ENCODE results near the gene AGPAT3.

AGPAT3 gene

DNA sequence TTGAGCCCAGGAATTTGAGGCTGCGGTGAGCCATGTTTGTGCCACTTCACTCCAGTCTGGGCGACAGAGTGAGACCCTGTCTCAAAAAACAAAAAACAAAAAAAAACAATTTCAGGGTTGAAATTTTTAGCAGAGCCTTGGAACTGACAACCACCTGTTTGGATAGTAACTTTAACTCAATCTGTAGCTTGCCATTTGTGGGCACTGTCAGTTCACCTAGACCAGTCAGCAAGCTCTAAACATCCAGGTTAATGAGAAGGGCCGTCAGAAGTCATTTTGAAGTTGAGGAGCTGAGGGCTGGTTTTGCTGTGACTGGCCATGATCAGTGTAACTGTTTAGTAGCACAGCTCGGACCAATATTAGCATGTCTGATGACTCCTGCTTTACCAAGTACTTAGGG, 155.5 kb downstream of the AGPAT3 start:
- no peak for DNase-seq (ENCODE audit: extremely low read depth, insufficient read length)
- Histone ChIP-seq H3K4me3 (replicated peaks; ENCODE audit: low read depth, low read length) (no peak overlapping the region), H3K36me3 (ENCODE audit: control insufficient read depth, insufficient read depth, low read length) (peaks cover 1% of the 10 kb centered on the region; the same call in 1 of the 2 replicates), H3K27me3 (replicated peaks; ENCODE audit: control insufficient read depth, insufficient read depth, low read length) (no peaks in the 10 kb centered on the region)
- TF ChIP-seq, protein P1, sequence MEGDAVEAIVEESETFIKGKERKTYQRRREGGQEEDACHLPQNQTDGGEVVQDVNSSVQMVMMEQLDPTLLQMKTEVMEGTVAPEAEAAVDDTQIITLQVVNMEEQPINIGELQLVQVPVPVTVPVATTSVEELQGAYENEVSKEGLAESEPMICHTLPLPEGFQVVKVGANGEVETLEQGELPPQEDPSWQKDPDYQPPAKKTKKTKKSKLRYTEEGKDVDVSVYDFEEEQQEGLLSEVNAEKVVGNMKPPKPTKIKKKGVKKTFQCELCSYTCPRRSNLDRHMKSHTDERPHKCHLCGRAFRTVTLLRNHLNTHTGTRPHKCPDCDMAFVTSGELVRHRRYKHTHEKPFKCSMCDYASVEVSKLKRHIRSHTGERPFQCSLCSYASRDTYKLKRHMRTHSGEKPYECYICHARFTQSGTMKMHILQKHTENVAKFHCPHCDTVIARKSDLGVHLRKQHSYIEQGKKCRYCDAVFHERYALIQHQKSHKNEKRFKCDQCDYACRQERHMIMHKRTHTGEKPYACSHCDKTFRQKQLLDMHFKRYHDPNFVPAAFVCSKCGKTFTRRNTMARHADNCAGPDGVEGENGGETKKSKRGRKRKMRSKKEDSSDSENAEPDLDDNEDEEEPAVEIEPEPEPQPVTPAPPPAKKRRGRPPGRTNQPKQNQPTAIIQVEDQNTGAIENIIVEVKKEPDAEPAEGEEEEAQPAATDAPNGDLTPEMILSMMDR (IDR thresholded peaks at IDR 0.05; ENCODE audit: insufficient read depth, low read length, poor library complexity, severe bottlenecking): no peak

DNA sequence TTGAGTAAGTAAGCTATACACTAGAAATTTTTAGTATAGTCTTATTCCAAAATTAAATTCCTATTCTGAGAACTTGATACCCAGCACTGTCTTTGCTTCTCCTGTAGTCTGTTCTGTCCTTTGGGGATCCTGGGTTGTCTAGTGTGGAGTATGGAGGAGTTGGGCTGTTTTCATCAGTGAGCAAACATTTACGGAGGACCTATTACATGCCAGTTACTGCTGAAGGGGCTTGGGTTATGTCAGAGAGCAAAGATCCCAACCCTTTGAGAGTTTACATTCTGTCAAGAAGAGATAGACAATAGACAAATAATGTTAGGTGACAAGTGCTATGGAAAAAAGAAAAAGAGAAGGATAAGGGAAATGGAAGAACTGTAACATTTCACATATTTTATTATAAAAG, 156.0 kb downstream of the AGPAT3 start:
- TF ChIP-seq, protein P1 (IDR thresholded peaks at IDR 0.05; ENCODE audit: insufficient read depth, low read length, poor library complexity, severe bottlenecking): no peak
- H3K4me3 ChIP-seq (replicated peaks; ENCODE audit: low read depth, low read length): no peak overlapping the region
- H3K36me3 ChIP-seq (ENCODE audit: control insufficient read depth, insufficient read depth, low read length): peaks cover 1% of the 10 kb centered on the region; the same call in 1 of the 2 replicates
- no peak for DNase-seq (ENCODE audit: extremely low read depth, insufficient read length)
- no peaks in the 10 kb centered on the region for H3K27me3 ChIP-seq (replicated peaks; ENCODE audit: control insufficient read depth, insufficient read depth, low read length)

GRCh38 chr21:44024257-44024656, 159.2 kb downstream of the AGPAT3 start:
- H3K36me3 ChIP-seq (ENCODE audit: control insufficient read depth, insufficient read depth, low read length): peaks cover 1% of the 10 kb centered on the region
- H3K27me3 ChIP-seq (replicated peaks; ENCODE audit: control insufficient read depth, insufficient read depth, low read length): no peaks in the 10 kb centered on the region
- DNase-seq (ENCODE audit: extremely low read depth, insufficient read length): no peak
- TF ChIP-seq, protein P1 (IDR thresholded peaks at IDR 0.05; ENCODE audit: insufficient read depth, low read length, poor library complexity, severe bottlenecking): no peak
- no peak overlapping the region for H3K4me3 ChIP-seq (replicated peaks; ENCODE audit: low read depth, low read length)

DNA sequence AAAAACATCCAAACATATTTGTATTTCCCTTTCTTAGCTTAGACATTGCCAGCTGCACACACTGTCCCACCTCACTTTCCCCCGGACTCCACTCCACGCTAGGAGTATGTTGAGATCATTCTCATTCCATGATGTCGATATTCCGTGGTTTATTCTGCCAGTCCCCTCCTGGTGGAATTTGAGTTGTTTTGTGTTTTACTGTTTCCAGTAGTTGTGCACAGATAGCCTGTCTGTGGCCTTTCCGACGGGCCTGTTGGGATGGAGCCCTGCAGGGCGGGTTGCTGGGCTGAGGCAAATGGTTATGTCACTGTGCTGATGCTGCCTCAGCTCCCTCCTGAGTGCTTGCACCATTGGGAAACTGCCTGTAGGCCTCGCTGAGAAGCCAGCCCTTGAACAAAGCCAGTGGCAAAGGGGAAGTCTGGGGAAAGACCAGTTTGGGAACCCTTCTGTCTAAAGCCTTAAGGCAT, 159.9 kb downstream of the AGPAT3 start:
- DNase-seq (ENCODE audit: extremely low read depth, insufficient read length): no peak
- Histone ChIP-seq H3K4me3 (replicated peaks; ENCODE audit: low read depth, low read length) (no peak overlapping the region), H3K36me3 (ENCODE audit: control insufficient read depth, insufficient read depth, low read length) (peaks cover 3% of the 10 kb centered on the region), H3K27me3 (replicated peaks; ENCODE audit: control insufficient read depth, insufficient read depth, low read length) (no peaks in the 10 kb centered on the region)
- TF ChIP-seq, protein P1 (IDR thresholded peaks at IDR 0.05; ENCODE audit: insufficient read depth, low read length, poor library complexity, severe bottlenecking): no peak

DNA sequence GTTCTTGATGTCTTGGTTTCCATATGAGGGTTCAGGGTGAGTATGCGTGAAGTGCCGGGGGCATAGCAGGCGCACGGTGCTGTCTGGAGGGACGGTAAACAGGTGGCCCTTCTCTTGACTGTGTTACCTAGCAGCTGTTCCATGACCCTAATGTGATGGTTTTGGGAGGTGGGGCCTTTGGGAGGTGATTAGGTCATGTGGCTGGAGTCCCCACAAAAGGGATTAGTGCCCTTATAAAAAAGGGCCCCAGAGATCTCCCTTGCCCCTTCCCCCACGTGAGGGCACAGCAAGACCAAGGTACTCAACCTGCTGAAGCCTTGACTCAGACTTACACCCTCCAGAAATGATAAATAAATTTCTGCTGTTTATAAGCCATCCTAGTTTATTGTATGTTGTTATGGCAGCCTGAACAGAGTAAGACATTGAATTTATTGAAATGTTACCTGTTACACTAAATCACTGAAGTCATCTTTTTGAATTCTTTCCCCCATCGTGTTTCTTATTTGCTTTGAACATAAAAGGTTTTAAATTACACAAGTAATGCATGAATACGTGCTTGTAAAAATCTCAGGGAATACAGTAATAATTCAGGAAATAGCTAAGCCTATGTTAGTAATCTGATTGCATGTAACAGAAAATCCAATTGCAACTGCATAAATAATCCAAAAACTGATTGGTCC, 162.7 kb downstream of the AGPAT3 start:
- H3K4me3 ChIP-seq (replicated peaks; ENCODE audit: low read depth, low read length): no peak overlapping the region
- no peak for DNase-seq (ENCODE audit: extremely low read depth, insufficient read length)
- peaks cover 6% of the 10 kb centered on the region for H3K36me3 ChIP-seq (ENCODE audit: control insufficient read depth, insufficient read depth, low read length)
- TF ChIP-seq, protein P1 (IDR thresholded peaks at IDR 0.05; ENCODE audit: insufficient read depth, low read length, poor library complexity, severe bottlenecking): no peak
- no peaks in the 10 kb centered on the region for H3K27me3 ChIP-seq (replicated peaks; ENCODE audit: control insufficient read depth, insufficient read depth, low read length)

All from GM06990 (cell line).